ENCODE results near the gene OR8S1.

OR8S1 gene

DNA sequence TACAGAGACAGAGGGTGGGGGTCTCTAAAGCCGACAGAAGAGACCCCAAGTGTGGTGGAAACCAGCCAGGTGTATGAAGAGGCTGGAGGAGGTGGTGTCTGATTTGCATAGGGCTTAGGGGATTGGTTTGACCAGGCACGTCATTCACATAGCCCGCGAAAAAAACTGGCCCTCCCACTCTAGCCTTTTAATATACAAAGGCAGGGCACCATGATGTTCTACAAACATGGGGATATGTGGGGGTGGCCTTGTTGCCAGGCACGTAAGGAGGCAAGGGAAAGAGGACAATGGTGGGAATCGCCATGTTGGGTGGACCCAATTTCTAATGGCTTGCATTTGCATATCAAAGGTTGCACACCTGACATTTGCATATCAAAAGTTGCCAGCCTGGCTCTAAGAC lies 31.2 kb downstream of the OR8S1 start:
- no peak for DNase-seq (ENCODE audit: low read depth)

DNA sequence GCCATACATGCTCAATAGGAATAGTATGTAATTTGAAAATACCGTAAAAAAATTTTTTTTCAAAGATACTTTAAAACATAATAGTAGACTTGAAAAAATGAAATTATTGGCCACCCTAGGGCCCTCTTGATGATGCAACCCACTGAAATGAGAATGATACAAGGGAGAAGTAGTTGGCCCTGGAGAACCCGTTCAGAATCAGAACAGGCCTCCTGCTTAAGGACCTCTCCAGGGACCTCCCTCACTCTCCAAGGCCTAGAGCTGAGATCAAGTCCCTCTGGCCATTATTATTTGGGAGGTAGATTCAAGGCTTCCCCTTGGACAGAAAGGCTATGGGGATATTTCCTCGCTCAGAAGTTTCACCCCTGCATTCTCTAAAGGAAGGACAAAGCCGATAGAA lies 32.5 kb downstream of the OR8S1 start:
- no peak for DNase-seq (ENCODE audit: low read depth)

DNA sequence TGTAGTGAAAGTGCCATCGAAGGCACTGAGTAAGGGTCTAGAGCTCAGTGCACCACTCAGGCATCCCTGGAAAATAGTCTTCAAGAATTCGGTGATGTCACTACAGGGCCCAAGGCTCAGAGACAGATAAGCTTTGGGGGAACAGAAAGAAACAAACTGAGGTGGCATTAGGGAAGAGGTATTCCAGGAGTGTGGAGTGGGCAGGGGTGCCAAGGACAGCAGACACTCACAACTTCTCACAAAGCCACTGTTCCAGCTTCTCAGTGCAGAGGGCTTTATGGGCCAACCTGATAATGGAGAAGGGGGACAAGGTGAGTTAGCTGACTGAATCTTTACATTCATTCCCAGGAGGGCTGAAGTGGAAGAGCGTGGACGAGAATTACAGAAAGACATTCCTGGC lies 42.3 kb downstream of the OR8S1 start:
- DNase-seq (ENCODE audit: low read depth), result no peak

DNA sequence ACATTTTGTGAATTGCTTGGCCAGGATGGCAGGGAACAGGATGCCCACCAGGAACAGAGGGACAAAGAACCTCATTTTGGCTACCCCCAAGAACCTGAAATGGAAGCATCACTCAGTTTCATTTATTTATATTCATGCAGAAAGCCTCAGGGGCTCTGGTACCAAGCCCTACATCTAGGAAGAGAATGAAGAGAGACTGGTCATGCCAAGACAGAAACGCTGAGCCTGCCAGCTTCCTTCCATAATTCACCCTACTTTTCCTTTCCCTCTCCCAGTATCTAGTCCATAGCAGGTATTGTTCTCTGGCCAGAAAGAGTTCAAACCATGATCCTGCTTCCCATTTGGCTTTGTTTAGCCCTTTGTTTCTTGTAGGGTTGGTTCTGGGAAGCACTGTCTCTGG lies 44.5 kb downstream of the OR8S1 start, which contains the start of gene LALBA:
Gene LALBA (minus strand): TSS at position 101 of the 400 bp plus-strand sequence. CDS start 26 bp downstream, at position 75.
- DNase-seq (ENCODE audit: low read depth), result no peak

DNA sequence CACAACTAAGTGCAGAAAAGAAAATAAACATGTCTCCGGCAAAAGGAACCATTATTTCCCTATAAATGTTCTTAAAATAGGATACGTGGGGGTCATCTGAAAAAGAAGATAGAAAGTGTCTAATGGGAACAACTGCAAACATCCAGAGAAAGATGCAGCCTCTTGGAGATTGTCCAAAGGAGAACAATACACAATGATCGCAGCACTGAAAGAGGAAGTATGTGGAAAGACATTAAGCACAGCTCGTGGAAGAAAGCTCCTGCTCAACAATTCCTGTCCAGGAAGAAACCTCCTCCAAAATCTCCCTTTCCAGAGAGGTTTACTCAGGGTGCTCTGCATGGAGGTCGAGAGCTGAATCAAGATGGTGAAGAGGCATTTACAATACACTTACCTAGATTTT lies 46.9 kb downstream of the OR8S1 start:
- DNase-seq (ENCODE audit: low read depth), result no peak

Measured in stimulated activated CD8-positive, alpha-beta memory T cell treated with anti-CD3 and anti-CD28 coated beads, Interleukin-7, amount 100 ng/mL, for 24 hours (primary cell).